Calu3 (cell line): Measurements from ENCODE around the gene UBALD1. TPM values are rescaled to one million over a fixed set of nuclear protein-coding genes. Genes with fewer than 3 reads are reported as not detected.

ENCODE experiments used
- BruUV-seq: library from RNA; stranded (reverse); fragments of 400-500 nt; replicated peaks from 2 replicates; lab custom pipeline; 2021; lab: Mats Ljungman, UMichigan
- CTCF ChIA-PET: fragments of 300-600 bp; sonication (Branson Sonifier 250); formaldehyde crosslinking; loops from one replicate; lab custom pipeline; 2022; ENCODE audit warnings: antibody characterized with exemption; lab: Charles Lee
- DNase-seq: peaks from one replicate; pipeline ENCODE4 v3.0.0; 2022
- H3K27ac Mint-ChIP-seq: one replicate; pipeline ENCODE4 v1.8.0; 2022; ENCODE audit warnings: mixed read lengths; ENCODE audit not compliant: unreplicated experiment
- H3K27me3 Mint-ChIP-seq: one replicate; pipeline ENCODE4 v1.8.0; 2022; ENCODE audit warnings: mixed read lengths; ENCODE audit not compliant: unreplicated experiment
- H3K36me3 Mint-ChIP-seq: one replicate; pipeline ENCODE4 v1.8.0; 2022; ENCODE audit warnings: mild to moderate bottlenecking, moderate library complexity, mixed read lengths; ENCODE audit not compliant: insufficient read depth, unreplicated experiment
- H3K4me1 Mint-ChIP-seq: one replicate; pipeline ENCODE4 v1.8.0; 2022; ENCODE audit warnings: mild to moderate bottlenecking, low read depth, mixed read lengths; ENCODE audit not compliant: unreplicated experiment
- H3K4me3 Mint-ChIP-seq: one replicate; pipeline ENCODE4 v1.8.0; 2022; ENCODE audit warnings: mild to moderate bottlenecking, low read depth, moderate library complexity, mixed read lengths; ENCODE audit not compliant: unreplicated experiment
- H3K9me3 Mint-ChIP-seq: one replicate; pipeline ENCODE4 v1.8.0; 2022; ENCODE audit warnings: low read depth, mixed read lengths; ENCODE audit not compliant: unreplicated experiment
- CTCF ChIP-seq: fragments of 200-600 bp; IDR thresholded peaks from one replicate; pipeline ENCODE4 v1.8.0; 2022; ENCODE audit warnings: antibody characterized with exemption; ENCODE audit not compliant: unreplicated experiment
- intact Hi-C: fragments of 100-400 bp; cut with micrococcal nuclease; formaldehyde crosslinking; loops from one replicate; pipeline ENCODE4 v1.10.0; 2022; ENCODE audit not compliant: unreplicated experiment
- total RNA-seq: library from RNA; stranded (reverse); gene quantifications from 2 replicates; pipeline ENCODE4 v1.2.3, GENCODE V29; 2022

Gene UBALD1
- total RNA-seq, 1 experiment from 2014 or later = 54.4 TPM

DNA sequence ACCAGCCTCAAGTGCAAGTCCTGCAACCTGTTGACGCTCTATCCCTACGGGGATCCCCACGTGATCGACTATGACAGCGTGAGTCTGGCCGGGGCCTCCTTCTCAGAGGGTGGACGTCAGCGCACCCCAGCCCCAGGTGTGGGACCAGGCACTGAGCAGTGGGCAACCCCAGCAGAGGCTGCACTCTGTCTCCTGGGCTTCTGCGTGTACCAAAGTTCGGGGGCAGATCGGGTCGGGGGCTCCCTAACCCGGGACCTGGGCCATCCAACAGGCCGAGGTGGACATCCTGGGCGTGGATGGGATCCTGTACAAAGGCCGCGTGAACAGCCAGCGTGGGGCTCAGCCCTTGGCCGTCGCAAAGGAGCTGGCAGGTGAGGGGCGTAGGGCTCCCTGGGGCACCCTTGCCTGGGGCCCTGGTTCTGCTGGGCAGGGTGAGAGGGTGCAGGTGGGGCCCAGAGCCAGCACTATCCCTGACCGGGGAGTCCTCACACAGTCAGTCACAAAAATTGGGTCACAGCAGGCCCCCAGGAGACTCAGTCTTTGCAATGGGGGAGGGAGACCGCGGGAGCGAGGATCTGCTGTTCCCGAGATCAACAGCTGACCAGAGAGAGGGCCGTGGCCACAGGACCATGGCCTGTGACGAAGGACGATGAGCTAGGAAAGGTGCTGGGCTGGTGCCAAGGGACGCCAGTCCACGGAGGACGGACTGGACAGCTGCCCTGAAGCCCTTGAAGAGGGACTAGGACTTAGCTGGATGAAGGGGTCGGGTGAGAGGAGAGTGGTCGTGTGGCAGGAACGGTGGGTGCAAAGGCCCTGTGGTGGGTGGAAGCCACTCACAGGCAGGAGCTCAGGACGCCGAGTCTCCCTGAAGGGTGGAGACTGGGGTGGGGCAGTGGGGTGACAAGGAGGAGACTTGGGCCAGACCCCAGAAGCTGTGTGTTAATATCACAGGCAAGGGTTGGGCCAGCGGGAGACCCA, 20.0 kb downstream of the UBALD1 start:
- Mint-ChIP-seq H3K27ac (no peak overlapping the region), H3K27me3 (peaks cover 89% of the 10 kb centered on the region), H3K4me3 (no peak overlapping the region), H3K36me3 (no peaks in the 10 kb centered on the region), H3K4me1 (no peaks in the 10 kb centered on the region), H3K9me3 (no peaks in the 10 kb centered on the region)
- TF ChIP-seq CTCF = no peak
- BruUV-seq = no TSS peak
- intact Hi-C loops = no loop called here
- CTCF ChIA-PET = no interaction called here
- no peak for DNase-seq

DNA sequence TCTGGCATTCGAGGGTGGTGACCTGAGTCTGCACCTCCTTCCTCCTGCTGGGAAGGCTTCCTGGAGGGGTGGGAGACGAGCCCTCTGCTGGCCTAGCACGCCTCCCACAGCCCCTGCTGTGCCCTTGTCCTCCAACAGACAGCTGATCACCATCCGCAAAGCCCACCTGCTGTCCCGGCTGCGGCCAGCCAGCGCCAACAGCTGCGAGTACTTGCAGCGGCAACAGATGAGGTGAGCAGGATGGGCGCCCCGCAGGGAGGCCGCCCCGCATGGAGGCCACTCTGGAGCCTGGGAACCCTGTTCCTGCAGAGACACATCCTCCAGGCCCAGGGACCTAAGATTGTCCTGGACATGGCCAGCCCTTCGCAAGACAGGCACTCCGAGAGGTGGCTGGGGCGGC, 21.6 kb downstream of the UBALD1 start:
- no peak overlapping the region for H3K27ac Mint-ChIP-seq
- BruUV-seq = no TSS peak

DNA sequence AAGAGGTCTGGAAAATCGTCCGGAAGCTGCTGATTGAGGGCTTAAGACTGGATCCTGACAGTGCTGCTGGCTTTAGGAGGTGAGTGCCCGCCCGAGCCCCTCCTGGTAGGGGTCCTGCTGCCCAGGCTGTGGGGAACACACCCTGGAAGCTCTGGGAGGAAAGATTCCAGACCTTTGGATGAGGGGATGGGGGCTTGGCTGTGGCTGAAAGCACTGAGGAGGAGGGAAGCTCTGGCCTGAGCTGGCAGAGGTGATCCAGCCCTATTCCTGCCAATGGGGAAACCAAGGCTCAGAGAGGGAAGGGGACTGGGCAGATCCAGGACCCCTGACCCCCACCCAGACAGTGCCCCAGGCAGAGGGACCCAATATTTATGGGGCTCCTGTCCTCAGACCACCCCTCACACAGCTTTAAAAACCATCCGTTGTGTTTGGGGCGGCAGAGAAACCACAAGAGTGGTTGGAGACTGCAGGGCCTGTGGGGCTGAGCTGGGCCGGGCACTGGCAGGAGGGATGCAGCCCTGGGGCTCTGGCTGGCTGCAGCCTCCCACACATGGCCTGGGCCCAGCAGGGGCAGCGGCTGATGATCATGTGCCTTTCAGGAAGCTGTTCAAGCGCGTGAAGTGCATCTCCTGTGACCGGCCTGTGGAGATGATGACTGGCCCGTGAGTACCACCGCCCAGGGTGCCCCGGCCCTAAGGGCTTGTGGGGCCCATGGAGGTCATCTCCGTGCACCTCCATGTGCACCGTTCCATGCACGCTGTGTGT, 22.8 kb downstream of the UBALD1 start:
- TF ChIP-seq CTCF = no peak
- no TSS peak for BruUV-seq
- Mint-ChIP-seq H3K27ac (no peak overlapping the region), H3K4me1 (no peaks in the 10 kb centered on the region), H3K4me3 (no peak overlapping the region), H3K27me3 (peaks cover 84% of the 10 kb centered on the region), H3K36me3 (no peaks in the 10 kb centered on the region), H3K9me3 (no peaks in the 10 kb centered on the region)
- CTCF ChIA-PET = interaction anchor here (0.7 kb wide), 1 partner anchor 142 kb away, joined by 3 read pairs; the partner anchor contains the start of genes ANKS3 and DNAAF8
- intact Hi-C loops = no loop called here
- no peak for DNase-seq

More for the DNA sequence above, 21.6 kb downstream of the UBALD1 start:
- no peaks in the 10 kb centered on the region for H3K36me3 Mint-ChIP-seq
- no peaks in the 10 kb centered on the region for H3K4me1 Mint-ChIP-seq
- no peak for TF ChIP-seq CTCF
- DNase-seq = no peak
- CTCF ChIA-PET = no interaction called here
- no peaks in the 10 kb centered on the region for H3K9me3 Mint-ChIP-seq
- intact Hi-C loops = no loop called here
- no peak overlapping the region for H3K4me3 Mint-ChIP-seq
- peaks cover 84% of the 10 kb centered on the region for H3K27me3 Mint-ChIP-seq

GRCh38 chr16:4591191-4591590, 23.5 kb downstream of the UBALD1 start:
- CTCF ChIA-PET = interaction anchor here (0.7 kb wide), 1 partner anchor 143 kb away, joined by 3 read pairs; the partner anchor contains the start of genes ANKS3 and DNAAF8
- no peak for TF ChIP-seq CTCF
- BruUV-seq = no TSS peak
- Mint-ChIP-seq H3K9me3 (no peaks in the 10 kb centered on the region), H3K27ac (no peak overlapping the region), H3K4me1 (no peaks in the 10 kb centered on the region), H3K27me3 (peaks cover 84% of the 10 kb centered on the region), H3K4me3 (no peak overlapping the region), H3K36me3 (no peaks in the 10 kb centered on the region)
- intact Hi-C loops = no loop called here
- no peak for DNase-seq
